Esophagus squamous epithelium (tissue), 4 donors: ENCODE results near the gene FGFRL1.

Experiments
- POLR2A ChIP-seq, 4 donors: fragments of 450-650 bp; IDR thresholded peaks; one replicate each; pipeline ENCODE4 v1.6.1; 2017; ENCODE audit warnings: antibody characterized with exemption in 4 of 4, mild to moderate bottlenecking in 4 of 4, moderate library complexity in 3 of 4
- TF ChIP-seq, protein P1 (sequence below), 6 experiments: fragments of 450-650 bp in 4 of 6; fragments of 200-600 bp in 2 of 6; sonication (generic) in 2 of 6; IDR thresholded peaks; one replicate each; pipeline ENCODE4 v1.5.1; 2016 to 2019; ENCODE audit warnings: antibody characterized with exemption in 6 of 6, mild to moderate bottlenecking in 4 of 6, moderate library complexity in 4 of 6

DNA sequence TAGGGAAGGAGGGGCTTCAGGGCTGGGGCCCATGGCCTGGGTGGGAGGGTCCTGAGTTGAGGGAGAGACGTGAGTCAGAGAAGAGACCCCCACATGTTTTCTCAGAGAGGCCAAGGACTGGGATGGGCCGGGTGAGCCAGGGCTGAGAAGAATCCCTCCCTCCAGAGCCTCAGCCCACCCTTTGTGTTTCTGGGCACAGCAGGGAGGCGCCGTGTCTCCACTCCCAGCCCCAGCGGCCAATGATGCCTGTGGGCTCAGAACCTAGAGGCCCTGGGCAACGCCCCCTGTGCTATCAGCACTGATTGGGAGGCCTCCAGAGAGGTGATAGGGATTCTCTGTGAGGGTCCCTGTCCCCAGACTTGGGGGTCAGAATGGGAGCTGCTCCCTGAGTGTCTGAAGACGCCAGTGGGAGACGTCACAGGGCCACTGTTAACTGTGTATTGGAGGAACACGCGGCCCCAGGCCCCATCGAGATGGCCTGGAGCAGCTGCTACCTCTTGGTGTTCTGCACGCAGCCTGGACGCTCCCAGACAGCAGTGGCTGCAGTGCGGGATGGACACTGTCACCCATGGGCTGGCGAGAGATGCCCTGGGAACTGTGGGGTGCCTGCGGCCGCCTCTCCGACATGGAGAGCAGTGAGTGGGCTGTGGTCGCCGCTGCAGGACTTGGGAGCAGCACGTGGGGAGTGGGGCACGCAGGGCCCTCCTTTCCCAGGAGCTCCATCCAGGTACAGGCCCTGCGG lies 8.5 kb downstream of the FGFRL1 start:
- TF ChIP-seq, protein P1, sequence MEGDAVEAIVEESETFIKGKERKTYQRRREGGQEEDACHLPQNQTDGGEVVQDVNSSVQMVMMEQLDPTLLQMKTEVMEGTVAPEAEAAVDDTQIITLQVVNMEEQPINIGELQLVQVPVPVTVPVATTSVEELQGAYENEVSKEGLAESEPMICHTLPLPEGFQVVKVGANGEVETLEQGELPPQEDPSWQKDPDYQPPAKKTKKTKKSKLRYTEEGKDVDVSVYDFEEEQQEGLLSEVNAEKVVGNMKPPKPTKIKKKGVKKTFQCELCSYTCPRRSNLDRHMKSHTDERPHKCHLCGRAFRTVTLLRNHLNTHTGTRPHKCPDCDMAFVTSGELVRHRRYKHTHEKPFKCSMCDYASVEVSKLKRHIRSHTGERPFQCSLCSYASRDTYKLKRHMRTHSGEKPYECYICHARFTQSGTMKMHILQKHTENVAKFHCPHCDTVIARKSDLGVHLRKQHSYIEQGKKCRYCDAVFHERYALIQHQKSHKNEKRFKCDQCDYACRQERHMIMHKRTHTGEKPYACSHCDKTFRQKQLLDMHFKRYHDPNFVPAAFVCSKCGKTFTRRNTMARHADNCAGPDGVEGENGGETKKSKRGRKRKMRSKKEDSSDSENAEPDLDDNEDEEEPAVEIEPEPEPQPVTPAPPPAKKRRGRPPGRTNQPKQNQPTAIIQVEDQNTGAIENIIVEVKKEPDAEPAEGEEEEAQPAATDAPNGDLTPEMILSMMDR (IDR thresholded peaks at IDR 0.05) = no peak
- no peak for TF ChIP-seq POLR2A (IDR thresholded peaks at IDR 0.05)
